ENCODE measurements around the gene ATG16L1. TPM values are rescaled to one million over a fixed set of nuclear protein-coding genes. Genes with fewer than 3 reads are reported as not detected.
A peak's percentile ranks its signal among the peaks of the same experiment; 100 is the strongest.

ATG16L1 gene
- total RNA-seq, 4 donors from 2014 or later, result 24.7 to 40.3 (median 30.2) TPM

GRCh38 chr2:233211548-233211895 lies 40.0 kb upstream of the ATG16L1 start:
- Histone ChIP-seq H3K27ac (replicated peaks in 1 of 4) (peak overlapping the region; percentile 36 to 62 (median 52)), H3K27me3 (no peaks in the 10 kb centered on the region), H3K4me1 (peaks cover 24 to 37% (median 33%) of the 10 kb centered on the region in 4 donors), H3K9me3 (no peaks in the 10 kb centered on the region), H3K36me3 (no peaks in the 10 kb centered on the region), H3K4me3 (peak overlapping the region in 3 of 4 donors; percentile 15 to 43 (median 38))
- no peak for TF ChIP-seq POLR2A (IDR thresholded peaks at IDR 0.05; ENCODE audit: low read depth)
- TF ChIP-seq CTCF (IDR thresholded peaks at IDR 0.05), result no peak
- no peak for TF ChIP-seq POLR2AphosphoS5 (IDR thresholded peaks at IDR 0.05)
- TF ChIP-seq EP300 (IDR thresholded peaks at IDR 0.05), result no peak
- intact Hi-C loops (cut with DNase I), result no loop called here
- 58% methylated on average over 3 of the region's 3 CpGs for WGBS
- no peak for DNase-seq (ENCODE audit: extremely low spot score)

- peaks cover 24 to 37% (median 33%) of the 10 kb centered on the region in 4 donors for H3K4me1 ChIP-seq
- no peaks in the 10 kb centered on the region for H3K9me3 ChIP-seq
- no peak overlapping the region for H3K27ac ChIP-seq (replicated peaks in 1 of 4)
- H3K36me3 ChIP-seq, result no peaks in the 10 kb centered on the region
- WGBS, result 91% methylated on average over 15 of the region's 15 CpGs
- intact Hi-C loops (cut with DNase I), result no loop called here
- no peak for TF ChIP-seq EP300 (IDR thresholded peaks at IDR 0.05)
- no peak for TF ChIP-seq CTCF (IDR thresholded peaks at IDR 0.05)
- no peak for TF ChIP-seq POLR2A (IDR thresholded peaks at IDR 0.05; ENCODE audit: low read depth)
- no peaks in the 10 kb centered on the region for H3K27me3 ChIP-seq
- no peak for DNase-seq (ENCODE audit: extremely low spot score)
- H3K4me3 ChIP-seq, result no peak overlapping the region
Measured at GRCh38 chr2:233213011-233213410, 38.5 kb upstream of the ATG16L1 start.

GRCh38 chr2:233213975-233214374 lies 37.5 kb upstream of the ATG16L1 start:
- H3K4me3 ChIP-seq, result no peak overlapping the region
- no peak for TF ChIP-seq POLR2A (IDR thresholded peaks at IDR 0.05; ENCODE audit: low read depth)
- TF ChIP-seq EP300 (IDR thresholded peaks at IDR 0.05), result no peak
- no peak for TF ChIP-seq CTCF (IDR thresholded peaks at IDR 0.05)
- no peak for TF ChIP-seq POLR2AphosphoS5 (IDR thresholded peaks at IDR 0.05)
- no peaks in the 10 kb centered on the region for H3K36me3 ChIP-seq
- H3K27ac ChIP-seq (replicated peaks in 1 of 4), result no peak overlapping the region
- 84% methylated on average over 6 of the region's 6 CpGs for WGBS
- no peaks in the 10 kb centered on the region for H3K9me3 ChIP-seq
- intact Hi-C loops (cut with DNase I), result no loop called here
- H3K27me3 ChIP-seq, result no peaks in the 10 kb centered on the region
- peaks cover 24 to 30% (median 28%) of the 10 kb centered on the region in 4 donors for H3K4me1 ChIP-seq
- no peak for DNase-seq (ENCODE audit: extremely low spot score)

GRCh38 chr2:233217892-233218377 lies 33.5 kb upstream of the ATG16L1 start:
- WGBS, result 80% methylated on average over 8 of the region's 8 CpGs
- H3K27ac ChIP-seq (replicated peaks in 1 of 4), result no peak overlapping the region
- no peaks in the 10 kb centered on the region for H3K36me3 ChIP-seq
- intact Hi-C loops (cut with DNase I), result no loop called here
- no peak overlapping the region for H3K4me3 ChIP-seq
- H3K4me1 ChIP-seq, result no peaks in the 10 kb centered on the region
- no peak for DNase-seq (ENCODE audit: extremely low spot score)
- no peaks in the 10 kb centered on the region for H3K27me3 ChIP-seq
- TF ChIP-seq POLR2A (IDR thresholded peaks at IDR 0.05; ENCODE audit: low read depth), result no peak
- TF ChIP-seq EP300 (IDR thresholded peaks at IDR 0.05), result no peak
- no peak for TF ChIP-seq POLR2AphosphoS5 (IDR thresholded peaks at IDR 0.05)
- no peak for TF ChIP-seq CTCF (IDR thresholded peaks at IDR 0.05)
- no peaks in the 10 kb centered on the region for H3K9me3 ChIP-seq

- H3K9me3 ChIP-seq, result no peaks in the 10 kb centered on the region
- H3K27ac ChIP-seq (replicated peaks in 1 of 4), result no peak overlapping the region
- no peaks in the 10 kb centered on the region for H3K36me3 ChIP-seq
- intact Hi-C loops (cut with DNase I), result no loop called here
- no peak for TF ChIP-seq POLR2AphosphoS5 (IDR thresholded peaks at IDR 0.05)
- no peak for TF ChIP-seq CTCF (IDR thresholded peaks at IDR 0.05)
- TF ChIP-seq POLR2A (IDR thresholded peaks at IDR 0.05; ENCODE audit: low read depth), result no peak
- no peak for TF ChIP-seq EP300 (IDR thresholded peaks at IDR 0.05)
- no peaks in the 10 kb centered on the region for H3K4me1 ChIP-seq
- H3K27me3 ChIP-seq, result no peaks in the 10 kb centered on the region
- no peak for DNase-seq (ENCODE audit: extremely low spot score)
- no peak overlapping the region for H3K4me3 ChIP-seq
- WGBS, result 98% methylated on average over 3 of the region's 6 CpGs
Measured at GRCh38 chr2:233218836-233219235, 32.6 kb upstream of the ATG16L1 start.

Measured in esophagus muscularis mucosa (tissue), 4 donors.